Ovary (tissue), 3 donors: ENCODE measurements around the gene C2CD3.

Source experiments
- POLR2A ChIP-seq: fragments of 450-650 bp; IDR thresholded peaks from one replicate; pipeline ENCODE4 v1.6.1; 2017; ENCODE audit warnings: antibody characterized with exemption, mild to moderate bottlenecking, moderate library complexity
- TF ChIP-seq, protein P1 (sequence below), 3 donors: fragments of 450-650 bp in 2 of 3; fragments of 200-600 bp in 1 of 3; IDR thresholded peaks; one replicate each; pipeline versions ENCODE4 v1.5.1 to v1.8.0; 2016 to 2022; ENCODE audit warnings: antibody characterized with exemption in 3 of 3, mild to moderate bottlenecking in 1 of 3
- donor health status: DM: no; HTN: no; CAD: no.

DNA sequence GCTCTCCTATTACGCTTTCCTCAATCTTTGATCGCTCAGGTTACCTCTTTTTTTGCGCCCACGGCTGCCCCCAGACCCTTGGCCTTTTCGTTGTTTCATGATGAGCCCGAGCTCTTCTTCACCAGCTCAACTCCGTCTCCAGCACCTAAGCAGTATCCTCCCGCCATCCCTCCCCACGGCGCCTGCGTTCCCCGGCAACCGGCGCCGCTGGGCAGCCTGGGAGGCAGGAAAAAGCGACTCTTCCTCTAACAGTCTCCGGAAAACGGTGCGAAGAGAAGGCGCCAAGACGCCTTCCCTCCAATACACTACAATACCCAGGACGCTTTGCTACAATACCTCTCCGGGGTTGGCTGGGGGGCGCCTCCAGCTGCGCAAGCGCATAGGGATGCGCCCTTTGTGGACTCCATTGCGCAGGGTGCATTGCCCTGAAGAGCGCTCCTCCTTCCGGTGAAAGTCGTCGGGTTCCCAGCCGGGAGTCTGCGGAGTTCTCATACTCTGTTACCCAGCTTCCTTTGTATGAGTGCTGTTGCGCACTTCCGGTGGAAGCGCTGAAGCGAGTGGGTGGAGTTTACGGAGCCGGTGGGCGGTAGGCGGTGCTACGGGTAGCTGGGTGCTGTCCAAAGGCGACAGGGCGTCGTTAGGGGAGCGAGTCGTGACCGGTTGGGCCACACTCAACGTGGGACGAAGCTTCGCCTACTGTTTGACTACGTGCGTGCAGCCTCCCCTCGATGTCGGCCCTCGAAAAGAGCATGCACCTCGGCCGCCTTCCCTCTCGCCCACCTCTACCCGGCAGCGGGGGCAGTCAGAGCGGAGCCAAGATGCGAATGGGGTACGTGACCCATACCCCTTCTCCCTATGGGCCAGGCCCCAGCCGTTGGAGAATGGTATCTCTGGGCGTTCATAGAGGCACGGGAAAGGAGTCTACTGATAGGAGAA, at the start of gene C2CD3, which contains the start of gene PPME1:
- TF ChIP-seq, protein P1, sequence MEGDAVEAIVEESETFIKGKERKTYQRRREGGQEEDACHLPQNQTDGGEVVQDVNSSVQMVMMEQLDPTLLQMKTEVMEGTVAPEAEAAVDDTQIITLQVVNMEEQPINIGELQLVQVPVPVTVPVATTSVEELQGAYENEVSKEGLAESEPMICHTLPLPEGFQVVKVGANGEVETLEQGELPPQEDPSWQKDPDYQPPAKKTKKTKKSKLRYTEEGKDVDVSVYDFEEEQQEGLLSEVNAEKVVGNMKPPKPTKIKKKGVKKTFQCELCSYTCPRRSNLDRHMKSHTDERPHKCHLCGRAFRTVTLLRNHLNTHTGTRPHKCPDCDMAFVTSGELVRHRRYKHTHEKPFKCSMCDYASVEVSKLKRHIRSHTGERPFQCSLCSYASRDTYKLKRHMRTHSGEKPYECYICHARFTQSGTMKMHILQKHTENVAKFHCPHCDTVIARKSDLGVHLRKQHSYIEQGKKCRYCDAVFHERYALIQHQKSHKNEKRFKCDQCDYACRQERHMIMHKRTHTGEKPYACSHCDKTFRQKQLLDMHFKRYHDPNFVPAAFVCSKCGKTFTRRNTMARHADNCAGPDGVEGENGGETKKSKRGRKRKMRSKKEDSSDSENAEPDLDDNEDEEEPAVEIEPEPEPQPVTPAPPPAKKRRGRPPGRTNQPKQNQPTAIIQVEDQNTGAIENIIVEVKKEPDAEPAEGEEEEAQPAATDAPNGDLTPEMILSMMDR (IDR thresholded peaks at IDR 0.05), result peak in 2 of 3 donors; percentile 22 to 33
- TF ChIP-seq POLR2A, result peak; percentile 57
